Subcutaneous abdominal adipose tissue (tissue), 5 donors: Measurements from ENCODE around the gene STRBP.
"Not testable (repeated sequence)": the region's sequence is repeated elsewhere in the genome, so short reads cannot be mapped to it uniquely, and the experiment has no call there.

Experiments used
- H3K27ac ChIP-seq: one replicate; pipeline ENCODE4 v1.7.0; 2013; ENCODE audit warnings: low read depth, mild to moderate bottlenecking, inconsistent platforms, low read length, moderate library complexity
- H3K27me3 ChIP-seq, 5 donors: one replicate each; pipeline ENCODE4 v1.7.0; 2013; ENCODE audit warnings: low read length in 5 of 5, inconsistent platforms in 1 of 5; ENCODE audit not compliant: control insufficient read depth in 5 of 5, insufficient read depth in 4 of 5
- H3K36me3 ChIP-seq, 5 donors: one replicate each; pipeline ENCODE4 v1.7.0; 2013; ENCODE audit warnings: low read length in 5 of 5; ENCODE audit not compliant: control insufficient read depth in 5 of 5, insufficient read depth in 5 of 5
- H3K4me1 ChIP-seq, 5 donors: one replicate each; pipeline ENCODE4 v1.7.0; 2013; ENCODE audit warnings: low read length in 5 of 5, mild to moderate bottlenecking in 3 of 5, moderate library complexity in 1 of 5; ENCODE audit not compliant: control insufficient read depth in 5 of 5, insufficient read depth in 5 of 5
- H3K4me3 ChIP-seq, 5 donors: one replicate each; pipeline ENCODE4 v1.7.0; 2013; ENCODE audit warnings: low read length in 5 of 5, low read depth in 1 of 5
- H3K9ac ChIP-seq, 5 donors: one replicate each; pipeline ENCODE4 v1.7.0; 2013; ENCODE audit warnings: low read length in 5 of 5, mild to moderate bottlenecking in 4 of 5, moderate library complexity in 3 of 5
- H3K9me3 ChIP-seq, 5 donors: one replicate each; pipeline ENCODE4 v1.7.0; 2013; ENCODE audit warnings: low read length in 5 of 5; ENCODE audit not compliant: control insufficient read depth in 5 of 5
- donor health status: healthy.
- donor health status: healthy.
- donor health status: healthy.
- donor health status: healthy.
- donor health status: healthy.

STRBP gene

DNA sequence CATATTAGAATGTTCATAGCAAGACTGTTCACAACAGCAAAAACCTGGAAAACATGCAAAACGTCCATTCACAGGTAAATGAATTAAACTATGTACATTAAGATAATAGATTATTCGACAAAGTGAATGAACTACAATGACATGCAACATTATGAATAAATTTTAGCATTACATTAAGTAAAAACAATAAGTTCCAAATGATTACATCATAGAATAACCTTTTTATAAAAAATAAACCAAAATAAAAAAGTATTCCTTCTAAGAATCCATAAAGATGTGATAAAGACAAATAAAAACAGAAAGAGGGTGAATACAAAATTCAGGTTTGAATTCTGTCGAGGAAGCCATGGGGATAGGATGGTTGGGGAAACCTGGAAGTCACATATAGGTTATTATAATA is 57.3 kb downstream of the STRBP start:
- Histone ChIP-seq H3K9ac (no peak overlapping the region), H3K4me1 (no peaks in the 10 kb centered on the region), H3K27me3 (no peaks in the 10 kb centered on the region), H3K27ac (no peak overlapping the region), H3K36me3 (no peaks in the 10 kb centered on the region), H3K4me3 (no peak overlapping the region), H3K9me3 (no peaks in the 10 kb centered on the region)

DNA sequence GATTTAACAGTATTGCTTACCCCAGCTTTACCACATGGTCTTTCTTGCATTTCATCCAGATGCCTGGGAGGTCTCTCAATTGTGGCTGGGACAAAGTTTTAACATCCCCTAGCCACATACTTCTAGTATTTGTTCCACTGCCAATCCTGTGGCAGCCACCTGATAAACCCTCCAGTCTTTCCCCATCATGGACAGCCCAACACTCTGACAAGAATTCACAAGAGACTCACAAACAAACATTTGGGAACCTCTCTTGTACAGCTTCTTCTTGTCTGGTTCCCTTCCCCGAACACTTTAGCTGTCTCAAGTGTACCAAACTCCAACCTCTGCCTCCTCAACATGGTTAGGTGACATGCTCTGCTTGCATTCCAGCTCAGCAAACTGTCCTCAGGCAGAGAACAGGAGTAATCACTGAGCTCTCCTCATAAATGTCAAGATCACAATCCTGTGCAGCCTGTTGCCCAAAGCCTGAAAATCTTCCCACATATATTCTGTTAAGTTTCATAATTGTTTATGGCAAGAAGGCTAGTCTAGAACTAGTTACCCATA is 59.7 kb downstream of the STRBP start:
- Histone ChIP-seq H3K9ac (no peak overlapping the region), H3K36me3 (no peaks in the 10 kb centered on the region), H3K27ac (no peak overlapping the region), H3K4me1 (no peaks in the 10 kb centered on the region), H3K4me3 (no peak overlapping the region), H3K27me3 (no peaks in the 10 kb centered on the region), H3K9me3 (no peaks in the 10 kb centered on the region)

DNA sequence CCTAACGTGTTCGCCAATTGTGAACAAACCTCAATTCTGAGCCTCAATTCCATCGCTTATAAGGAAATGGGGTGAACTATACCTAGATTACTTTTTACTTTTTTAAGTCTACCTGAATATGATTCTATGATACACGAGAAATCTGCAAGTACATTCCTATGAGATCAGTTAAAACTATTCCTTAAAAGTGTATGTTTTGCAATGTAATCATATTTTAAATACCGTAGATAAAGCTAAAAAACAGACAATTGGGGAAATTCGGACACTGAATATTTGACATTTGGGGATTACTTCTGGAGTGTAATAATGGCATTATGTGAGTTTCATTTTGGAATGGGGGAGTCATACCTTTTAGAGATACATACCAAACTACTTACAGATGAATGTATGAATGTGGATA is 62.3 kb downstream of the STRBP start:
- no peak overlapping the region for H3K4me3 ChIP-seq
- no peaks in the 10 kb centered on the region for H3K9me3 ChIP-seq
- no peaks in the 10 kb centered on the region for H3K36me3 ChIP-seq
- no peak overlapping the region for H3K27ac ChIP-seq
- no peak overlapping the region for H3K9ac ChIP-seq
- no peaks in the 10 kb centered on the region for H3K27me3 ChIP-seq
- H3K4me1 ChIP-seq: no peaks in the 10 kb centered on the region

DNA sequence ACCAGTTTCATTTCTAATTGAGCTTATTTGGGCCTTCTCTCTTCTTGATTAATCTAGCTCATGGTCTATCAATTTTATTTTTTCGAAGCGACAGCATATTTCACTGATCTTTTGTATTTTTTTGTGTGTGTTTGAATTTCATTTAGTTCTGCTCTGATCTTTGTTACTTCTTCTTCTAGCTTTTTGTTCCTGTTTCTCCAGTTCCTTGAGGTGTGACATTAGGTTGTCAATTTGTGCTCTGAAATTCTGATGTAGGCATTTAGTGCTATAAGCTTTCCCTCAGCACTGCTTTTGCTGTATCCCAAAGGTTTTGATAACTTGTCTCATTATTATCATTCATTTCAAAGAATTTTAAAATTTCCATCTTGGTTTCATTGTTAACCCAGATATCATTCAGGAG is 67.3 kb downstream of the STRBP start:
- Histone ChIP-seq H3K27ac (no peak overlapping the region), H3K9me3 (no peaks in the 10 kb centered on the region), H3K9ac (no peak overlapping the region), H3K4me3 (no peak overlapping the region), H3K27me3 (no peaks in the 10 kb centered on the region), H3K36me3 (no peaks in the 10 kb centered on the region), H3K4me1 (no peaks in the 10 kb centered on the region)

DNA sequence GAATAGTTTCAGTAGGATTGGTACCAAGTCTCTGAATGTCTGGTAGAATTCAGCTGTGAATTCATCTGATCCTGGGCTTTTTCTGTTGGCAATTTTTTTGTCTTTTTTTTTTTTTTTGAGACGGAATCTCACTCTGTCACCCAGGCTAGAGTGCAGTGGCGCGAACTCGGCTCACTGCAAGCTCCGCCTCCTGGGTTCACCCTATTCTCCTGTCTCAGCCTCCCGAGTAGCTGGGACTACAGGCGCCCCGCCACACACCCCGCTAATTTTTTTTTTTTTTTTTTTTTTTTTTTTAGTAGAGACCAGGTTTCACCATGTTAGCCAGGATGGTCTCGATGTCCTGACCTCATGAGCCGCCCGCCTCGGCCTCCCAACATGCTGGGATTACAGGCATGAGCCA is 67.9 kb downstream of the STRBP start:
- H3K27ac ChIP-seq, H3K9me3 ChIP-seq, H3K27me3 ChIP-seq, H3K9ac ChIP-seq, H3K4me3 ChIP-seq, H3K4me1 ChIP-seq, H3K36me3 ChIP-seq: not testable (repeated sequence)

DNA sequence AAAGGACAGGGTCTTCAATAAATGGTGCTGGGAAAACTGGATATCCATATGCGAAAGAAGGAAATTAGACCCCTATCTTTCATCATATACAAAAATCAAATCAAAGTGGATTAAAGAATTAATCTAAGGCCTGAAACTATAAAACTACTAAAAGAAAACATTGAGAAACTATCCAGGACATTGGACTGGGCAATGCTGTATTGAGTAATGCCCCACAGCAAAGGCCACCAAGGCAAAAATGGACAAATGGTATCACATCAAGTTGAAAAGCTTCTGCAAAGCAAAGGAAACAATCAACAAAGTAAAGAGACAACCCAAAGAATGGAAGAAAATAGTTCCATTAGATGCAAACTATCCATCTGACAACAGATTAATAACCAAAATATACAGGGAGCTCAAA is 72.3 kb downstream of the STRBP start:
- H3K9me3 ChIP-seq: no peaks in the 10 kb centered on the region
- H3K27me3 ChIP-seq: no peaks in the 10 kb centered on the region
- no peaks in the 10 kb centered on the region for H3K36me3 ChIP-seq
- no peak overlapping the region for H3K27ac ChIP-seq
- no peak overlapping the region for H3K4me3 ChIP-seq
- no peak overlapping the region for H3K9ac ChIP-seq
- H3K4me1 ChIP-seq: peaks cover 0 to 3% (median 0%) of the 10 kb centered on the region in 5 donors

DNA sequence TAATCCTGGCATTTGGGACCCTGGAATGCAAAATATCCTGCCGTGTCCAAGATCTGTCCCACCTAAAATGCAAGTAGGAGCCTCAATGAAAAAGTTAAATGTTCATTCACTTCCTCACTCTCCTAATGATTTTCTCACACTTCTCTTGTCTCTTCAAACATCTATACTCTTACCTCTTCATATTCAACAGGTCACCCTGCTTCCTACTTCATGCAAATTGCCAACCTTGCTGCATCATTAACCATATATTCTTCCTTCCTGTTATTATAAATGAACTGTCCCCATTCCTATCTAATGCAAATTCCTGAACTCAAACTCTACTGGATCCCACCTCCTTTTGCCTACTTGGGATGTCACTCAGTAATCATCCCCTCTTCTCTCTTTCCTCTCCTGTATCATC is 74.4 kb downstream of the STRBP start:
- H3K27ac ChIP-seq: no peak overlapping the region
- no peaks in the 10 kb centered on the region for H3K27me3 ChIP-seq
- H3K4me3 ChIP-seq: no peak overlapping the region
- peaks cover 0 to 3% (median 0%) of the 10 kb centered on the region in 5 donors for H3K4me1 ChIP-seq
- no peaks in the 10 kb centered on the region for H3K36me3 ChIP-seq
- no peaks in the 10 kb centered on the region for H3K9me3 ChIP-seq
- no peak overlapping the region for H3K9ac ChIP-seq

DNA sequence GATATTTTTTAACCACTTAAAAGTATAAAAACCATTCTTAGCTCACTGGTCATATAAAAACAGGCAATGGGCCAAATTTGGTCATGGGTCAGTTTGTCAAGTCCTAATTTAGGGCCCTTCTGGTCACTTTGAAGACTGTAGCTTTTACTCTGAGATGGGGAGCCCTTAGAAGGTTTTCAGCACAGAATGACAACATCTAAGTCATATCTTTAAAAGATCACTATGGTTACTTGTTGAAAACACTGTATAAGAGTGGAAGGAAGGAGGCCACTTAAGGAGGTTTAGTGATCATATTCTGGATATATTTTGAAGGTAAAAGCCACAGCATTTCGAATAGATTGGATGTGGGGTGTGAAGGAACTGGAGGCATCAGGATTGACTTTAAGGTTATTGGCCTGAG is 76.7 kb downstream of the STRBP start:
- H3K4me1 ChIP-seq: peaks cover 0 to 3% (median 0%) of the 10 kb centered on the region in 5 donors

DNA sequence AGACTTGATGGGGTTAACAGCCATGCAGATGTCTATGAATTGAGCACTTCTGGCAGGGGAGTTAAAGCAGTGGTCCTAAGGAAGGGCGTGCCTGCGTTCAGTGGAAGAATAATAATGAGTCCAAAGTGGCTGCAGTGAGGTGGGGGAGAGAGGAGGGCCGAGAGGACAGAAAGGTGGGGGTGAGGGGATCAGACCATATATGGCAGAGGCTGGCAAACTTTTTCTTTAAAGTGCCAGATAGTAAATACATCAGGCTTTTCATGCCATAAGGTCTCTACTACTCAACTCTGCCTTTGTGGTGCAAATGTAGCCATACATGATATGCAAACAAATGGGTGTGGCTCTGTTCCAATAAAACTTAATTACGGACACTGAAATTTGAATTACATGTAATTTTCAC is 77.1 kb downstream of the STRBP start:
- Histone ChIP-seq H3K4me1 (peaks cover 0 to 3% (median 0%) of the 10 kb centered on the region in 5 donors), H3K9me3 (no peaks in the 10 kb centered on the region), H3K36me3 (no peaks in the 10 kb centered on the region), H3K27me3 (no peaks in the 10 kb centered on the region), H3K4me3 (no peak overlapping the region), H3K9ac (no peak overlapping the region), H3K27ac (no peak overlapping the region)

More for the DNA sequence above, 76.7 kb downstream of the STRBP start:
- Histone ChIP-seq H3K36me3 (no peaks in the 10 kb centered on the region), H3K9me3 (no peaks in the 10 kb centered on the region), H3K27me3 (no peaks in the 10 kb centered on the region), H3K27ac (no peak overlapping the region), H3K9ac (no peak overlapping the region), H3K4me3 (no peak overlapping the region)

DNA sequence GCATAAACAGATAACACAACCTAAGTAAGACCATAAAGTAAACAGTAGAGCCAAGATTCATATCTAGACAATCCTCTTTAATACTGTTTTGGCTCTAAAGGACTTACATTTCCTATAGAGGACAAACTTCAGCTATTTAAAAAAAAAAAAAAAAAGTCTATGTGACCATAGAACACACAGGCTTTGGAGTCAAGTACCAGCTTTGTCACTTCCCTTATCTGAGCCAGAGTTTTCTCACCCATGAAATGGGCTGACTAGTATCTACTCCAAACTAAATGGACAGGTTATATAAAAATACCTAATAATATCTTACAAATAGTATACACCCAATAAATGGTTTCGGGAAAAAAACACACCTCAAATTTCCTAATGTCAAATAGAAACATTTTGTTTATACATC is 81.3 kb downstream of the STRBP start:
- Histone ChIP-seq H3K27ac (no peak overlapping the region), H3K4me1 (peaks cover 0 to 8% (median 0%) of the 10 kb centered on the region in 5 donors), H3K4me3 (no peak overlapping the region), H3K27me3 (no peaks in the 10 kb centered on the region), H3K36me3 (no peaks in the 10 kb centered on the region), H3K9ac (no peak overlapping the region), H3K9me3 (no peaks in the 10 kb centered on the region)

DNA sequence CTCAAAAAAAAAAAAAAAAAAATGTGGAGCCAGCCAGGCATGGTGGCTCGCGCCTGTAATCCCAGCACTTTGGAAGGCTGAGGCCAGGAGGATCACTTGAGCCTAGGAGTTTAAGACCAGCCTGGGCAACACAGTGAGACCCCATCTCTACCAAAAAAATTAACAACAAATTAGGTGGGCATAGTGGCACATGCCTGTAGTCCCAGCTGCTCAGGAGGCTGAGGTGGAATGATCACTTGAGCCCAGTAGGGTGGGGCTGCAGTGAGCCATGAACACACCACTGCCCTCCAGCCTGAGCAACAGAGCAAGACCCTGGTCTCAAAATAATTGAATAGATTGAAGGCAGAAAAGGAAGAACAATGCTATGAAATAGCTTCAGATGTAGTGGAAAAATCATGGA is 82.4 kb downstream of the STRBP start:
- not testable (repeated sequence) for H3K27ac ChIP-seq, H3K9me3 ChIP-seq, H3K27me3 ChIP-seq, H3K4me3 ChIP-seq, H3K9ac ChIP-seq, H3K36me3 ChIP-seq, H3K4me1 ChIP-seq
